HUES48 (cell line): Measurements from ENCODE around the gene GZF1.
A peak's percentile ranks its signal among the peaks of the same experiment; 100 is the strongest.

Experiments used
- H3K27ac ChIP-seq: one replicate; pipeline ENCODE4 v1.7.0; 2013; ENCODE audit warnings: low read depth, low read length, inconsistent platforms
- H3K27me3 ChIP-seq: 2 replicates; pipeline ENCODE4 v1.6.1; 2013; ENCODE audit warnings: mild to moderate bottlenecking, low read length; ENCODE audit not compliant: control insufficient read depth, insufficient read depth
- H3K36me3 ChIP-seq: 2 replicates; pipeline ENCODE4 v1.6.1; 2013; ENCODE audit warnings: low read length; ENCODE audit not compliant: control insufficient read depth, insufficient read depth
- H3K4me1 ChIP-seq: 2 replicates; pipeline ENCODE4 v1.6.1; 2013; ENCODE audit warnings: mild to moderate bottlenecking, low read length; ENCODE audit not compliant: control insufficient read depth, insufficient read depth
- H3K4me3 ChIP-seq: 2 replicates; pipeline ENCODE4 v1.5.1; 2013; ENCODE audit warnings: mild to moderate bottlenecking, low read depth, low read length
- H3K9ac ChIP-seq: 2 replicates; pipeline ENCODE4 v1.6.1; 2013; ENCODE audit warnings: mild to moderate bottlenecking, low read depth, low read length, moderate library complexity
- H3K9me3 ChIP-seq: 2 replicates; pipeline ENCODE4 v1.6.1; 2013; ENCODE audit warnings: low read length; ENCODE audit not compliant: control insufficient read depth, insufficient read depth

GZF1 gene

DNA sequence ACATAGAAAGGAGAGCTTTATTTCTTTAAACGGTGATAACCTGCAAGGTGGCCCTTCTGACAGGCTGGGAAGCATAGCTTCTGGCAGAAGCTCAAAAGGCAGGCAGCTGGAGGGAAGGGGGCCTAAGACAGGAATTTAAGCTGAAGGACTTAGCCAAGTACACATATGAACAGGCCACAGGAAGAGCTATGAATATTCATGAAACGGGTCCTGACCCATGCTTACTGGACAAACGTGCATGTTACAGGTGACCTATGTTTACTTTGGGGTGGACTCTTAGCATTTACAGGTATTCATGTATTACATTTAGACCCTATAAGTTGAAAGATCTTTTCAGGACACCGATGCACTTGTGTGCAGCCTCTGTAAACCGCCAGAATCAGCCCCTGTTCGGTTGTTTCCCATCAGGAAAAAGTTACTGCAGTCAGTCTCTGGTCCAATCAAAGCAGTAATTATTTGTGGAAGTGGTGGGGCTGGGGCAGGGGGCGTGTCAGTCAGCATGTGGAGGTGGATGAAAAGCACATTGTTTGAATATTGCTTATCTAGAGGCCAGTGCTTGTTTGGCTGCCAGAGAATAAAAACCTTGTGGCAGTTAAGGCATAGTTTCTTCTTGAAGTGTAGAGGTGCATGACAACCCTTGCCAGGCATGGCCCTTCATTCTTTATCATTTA, 2.9 kb upstream of the GZF1 start:
- Histone ChIP-seq H3K9ac (no peak overlapping the region), H3K4me1 (peaks cover 31% of the 10 kb centered on the region; the same call in 1 of the 2 replicates), H3K4me3 (peak overlapping the region; percentile 59; the same call in 1 of the 2 replicates), H3K9me3 (no peaks in the 10 kb centered on the region), H3K27me3 (no peaks in the 10 kb centered on the region), H3K36me3 (peaks cover 17% of the 10 kb centered on the region), H3K27ac (no peak overlapping the region)

DNA sequence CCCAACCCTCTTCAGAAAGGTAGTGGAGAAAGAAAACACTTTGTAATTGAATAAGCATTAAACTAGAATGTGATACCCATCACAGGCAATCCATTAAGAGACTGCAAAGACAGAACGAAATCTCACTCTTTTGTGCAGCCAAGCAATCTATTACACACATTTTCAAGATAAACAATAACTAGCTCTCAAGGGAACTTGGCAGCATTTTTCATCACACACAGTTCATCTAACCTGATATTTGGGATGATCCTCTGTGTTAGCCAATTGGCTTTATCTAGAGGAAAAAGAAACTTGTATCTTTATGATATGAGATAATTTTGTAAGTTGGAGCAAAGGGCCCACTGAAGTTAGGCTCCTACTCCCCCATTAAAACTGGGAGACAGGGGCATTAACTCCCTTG, 1.5 kb upstream of the GZF1 start:
- H3K36me3 ChIP-seq, result peaks cover 17% of the 10 kb centered on the region
- no peak overlapping the region for H3K9ac ChIP-seq
- H3K9me3 ChIP-seq, result no peaks in the 10 kb centered on the region
- H3K27me3 ChIP-seq, result no peaks in the 10 kb centered on the region
- no peak overlapping the region for H3K4me3 ChIP-seq
- peaks cover 31% of the 10 kb centered on the region; the same call in 1 of the 2 replicates for H3K4me1 ChIP-seq
- no peak overlapping the region for H3K27ac ChIP-seq

DNA sequence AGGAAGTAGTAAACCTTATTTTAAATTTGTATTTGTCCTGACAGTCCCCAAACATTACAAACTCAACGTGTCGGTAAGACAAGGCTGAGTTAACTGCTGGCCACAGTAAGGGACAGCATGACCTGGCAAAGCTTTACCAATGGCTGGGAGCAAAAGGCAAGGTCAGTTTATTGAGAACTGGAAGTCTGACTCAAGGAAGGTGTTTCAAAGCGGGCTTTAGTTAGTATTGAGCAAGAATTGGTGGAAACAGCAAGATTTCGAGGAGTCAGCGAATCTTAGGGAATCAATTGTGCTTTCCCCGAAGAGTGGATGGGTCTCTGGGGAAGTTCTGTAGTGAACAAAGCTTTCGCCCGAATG, 885 bp upstream of the GZF1 start:
- H3K9ac ChIP-seq, result peak overlapping the region; percentile 96
- H3K36me3 ChIP-seq, result peaks cover 18% of the 10 kb centered on the region
- peak overlapping the region; percentile 93 for H3K4me3 ChIP-seq
- no peaks in the 10 kb centered on the region for H3K27me3 ChIP-seq
- H3K9me3 ChIP-seq, result no peaks in the 10 kb centered on the region
- peak overlapping the region; percentile 97 for H3K27ac ChIP-seq
- peaks cover 27% of the 10 kb centered on the region; the same call in 1 of the 2 replicates for H3K4me1 ChIP-seq

DNA sequence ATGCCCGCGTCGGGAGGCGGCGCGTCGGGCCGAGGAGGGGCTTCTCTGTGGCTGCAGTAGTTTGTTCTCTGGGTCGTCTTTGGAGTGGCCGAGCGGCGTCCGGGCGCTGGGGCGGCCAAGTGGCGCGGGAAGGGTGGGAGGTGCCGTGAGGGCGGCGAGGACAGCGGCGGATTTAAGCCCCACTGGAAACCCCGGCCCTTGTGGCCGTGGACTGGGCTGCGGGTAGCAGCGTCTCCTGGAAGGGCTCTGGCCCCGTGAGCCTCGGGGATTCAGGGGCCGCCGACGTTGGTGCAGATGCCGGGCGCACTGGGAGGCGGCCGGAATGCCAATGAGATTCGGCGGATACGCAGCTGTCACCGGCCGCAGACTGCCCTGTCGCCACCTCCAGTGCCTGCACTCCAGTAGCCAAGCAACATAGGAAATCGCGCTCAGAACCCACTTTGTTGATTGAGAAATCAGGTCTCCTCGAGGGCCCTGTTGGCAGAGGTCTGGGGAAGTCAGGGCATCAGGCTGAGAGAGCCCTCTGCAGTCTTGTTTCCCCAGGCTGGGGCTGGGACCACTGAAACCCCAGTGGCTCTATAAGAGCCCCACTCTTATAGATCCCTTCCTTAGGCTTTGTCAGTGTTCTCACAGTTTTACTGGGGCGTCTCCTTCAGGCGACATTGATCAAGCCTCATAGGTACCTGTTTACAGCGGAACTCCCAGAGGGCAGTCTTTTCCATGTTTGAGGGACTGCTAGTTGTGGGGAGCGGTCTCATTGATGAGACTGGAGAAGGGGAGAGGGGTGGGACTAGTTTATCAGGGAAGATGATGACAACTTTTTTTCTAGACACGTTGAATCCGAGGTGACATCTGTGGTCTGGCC, 642 bp downstream of the GZF1 start:
- Histone ChIP-seq H3K36me3 (peaks cover 31% of the 10 kb centered on the region), H3K9me3 (no peaks in the 10 kb centered on the region), H3K4me3 (peak overlapping the region; percentile 80), H3K27ac (peak overlapping the region; percentile 80), H3K9ac (peak overlapping the region; percentile 52; the same call in 1 of the 2 replicates), H3K27me3 (no peaks in the 10 kb centered on the region), H3K4me1 (peaks cover 19% of the 10 kb centered on the region; the same call in 1 of the 2 replicates)

DNA sequence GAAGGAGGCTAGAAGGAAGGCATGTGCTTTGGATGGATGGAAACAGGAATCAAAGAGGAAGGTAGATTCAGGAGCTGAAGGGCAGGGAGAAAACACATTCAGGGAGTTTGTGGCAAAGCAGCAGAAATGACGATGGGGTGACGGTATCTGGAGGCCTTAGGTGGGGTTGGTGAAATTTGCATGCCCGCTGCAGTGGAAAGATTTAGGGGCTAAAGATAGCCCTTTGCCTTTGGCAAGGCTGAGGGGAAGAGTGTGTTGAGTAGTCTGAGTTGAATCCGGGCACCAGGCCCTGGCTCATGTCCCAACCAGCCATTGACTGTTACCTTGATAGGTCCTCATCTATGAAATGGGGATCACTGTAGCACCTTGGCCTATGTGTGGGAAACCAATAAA, 1.3 kb downstream of the GZF1 start:
- Histone ChIP-seq H3K36me3 (peaks cover 36% of the 10 kb centered on the region), H3K4me1 (peaks cover 19% of the 10 kb centered on the region; the same call in 1 of the 2 replicates), H3K4me3 (peak overlapping the region; percentile 80), H3K27me3 (no peaks in the 10 kb centered on the region), H3K9me3 (no peaks in the 10 kb centered on the region), H3K9ac (no peak overlapping the region), H3K27ac (no peak overlapping the region)

DNA sequence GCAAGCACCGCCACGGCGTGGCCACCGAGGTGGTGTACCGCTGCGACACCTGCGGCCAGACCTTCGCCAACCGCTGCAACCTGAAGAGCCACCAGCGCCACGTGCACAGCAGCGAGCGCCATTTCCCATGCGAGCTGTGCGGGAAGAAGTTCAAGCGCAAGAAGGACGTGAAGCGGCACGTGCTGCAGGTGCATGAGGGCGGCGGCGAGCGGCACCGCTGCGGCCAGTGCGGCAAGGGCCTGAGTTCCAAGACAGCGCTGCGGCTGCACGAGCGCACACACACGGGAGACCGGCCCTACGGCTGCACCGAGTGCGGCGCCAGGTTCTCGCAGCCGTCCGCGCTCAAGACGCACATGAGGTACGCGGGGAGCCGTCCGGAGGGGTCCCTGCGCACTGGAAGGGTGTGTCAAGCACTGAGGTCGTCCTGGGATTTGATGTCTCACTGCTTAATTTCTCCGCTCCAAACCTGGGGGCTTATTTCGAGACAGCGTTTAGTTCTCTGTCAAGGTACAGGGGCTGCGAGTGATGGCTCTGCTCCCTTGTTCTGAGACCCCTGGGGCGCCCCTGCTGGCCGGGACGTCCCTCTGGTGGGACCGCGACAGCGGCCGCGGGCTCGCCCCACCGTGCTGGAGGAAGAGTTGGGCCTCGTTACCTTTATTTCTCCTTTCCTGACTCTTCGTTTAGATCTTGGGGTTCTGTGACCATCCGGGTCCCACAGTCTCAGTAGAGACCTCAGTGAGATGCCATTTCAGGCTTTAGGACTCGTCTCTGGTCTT, 3.6 kb downstream of the GZF1 start:
- peaks cover 10% of the 10 kb centered on the region; the same call in 1 of the 2 replicates for H3K4me1 ChIP-seq
- no peak overlapping the region for H3K27ac ChIP-seq
- no peaks in the 10 kb centered on the region for H3K27me3 ChIP-seq
- peaks cover 60% of the 10 kb centered on the region for H3K36me3 ChIP-seq
- no peak overlapping the region for H3K4me3 ChIP-seq
- H3K9ac ChIP-seq, result no peak overlapping the region
- H3K9me3 ChIP-seq, result no peaks in the 10 kb centered on the region

DNA sequence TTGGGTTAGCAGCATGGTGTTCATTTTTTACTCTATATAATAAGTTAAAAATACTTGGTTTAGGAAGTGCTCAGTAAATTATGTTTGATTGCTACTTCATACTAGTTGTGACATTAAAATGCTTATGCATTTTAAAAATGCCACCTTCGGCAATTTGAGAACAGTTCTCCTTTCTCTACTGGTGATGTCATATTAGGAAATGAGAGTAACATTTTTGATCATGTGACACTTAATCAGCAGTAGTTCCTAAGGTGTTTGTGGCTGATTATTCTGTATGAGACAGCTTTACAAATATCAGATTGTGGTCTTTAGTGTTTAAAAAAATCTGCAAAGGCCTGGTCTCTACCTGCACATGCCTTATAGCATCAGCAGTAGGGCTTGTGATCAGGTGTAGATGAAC, 4.4 kb downstream of the GZF1 start:
- Histone ChIP-seq H3K27ac (no peak overlapping the region), H3K4me3 (no peak overlapping the region), H3K9me3 (no peaks in the 10 kb centered on the region), H3K4me1 (0 out of 2 replicates have a peak, but pooled peaks cover 5% of the 10 kb centered on the region), H3K9ac (no peak overlapping the region), H3K36me3 (peaks cover 68% of the 10 kb centered on the region), H3K27me3 (no peaks in the 10 kb centered on the region)

DNA sequence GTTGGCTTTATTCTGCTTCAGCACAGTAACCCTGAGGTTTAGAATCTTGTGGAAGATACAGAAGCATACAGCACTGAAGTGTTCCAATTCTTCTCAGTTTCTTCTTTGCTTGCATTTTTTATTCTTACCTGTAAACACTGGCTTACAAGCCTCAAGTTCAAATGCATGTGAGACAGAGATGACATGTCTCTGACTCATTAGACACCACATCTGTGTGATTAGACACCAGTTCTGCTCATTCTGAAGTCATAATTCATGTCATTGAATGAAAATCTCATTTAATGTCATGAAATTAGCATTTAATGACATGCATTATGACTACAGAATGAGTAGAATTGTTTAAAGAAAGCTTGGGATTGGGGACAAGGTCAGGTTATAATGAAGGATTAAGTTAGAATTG, 5.8 kb downstream of the GZF1 start:
- H3K27ac ChIP-seq, result no peak overlapping the region
- no peak overlapping the region for H3K9ac ChIP-seq
- no peak overlapping the region for H3K4me3 ChIP-seq

DNA sequence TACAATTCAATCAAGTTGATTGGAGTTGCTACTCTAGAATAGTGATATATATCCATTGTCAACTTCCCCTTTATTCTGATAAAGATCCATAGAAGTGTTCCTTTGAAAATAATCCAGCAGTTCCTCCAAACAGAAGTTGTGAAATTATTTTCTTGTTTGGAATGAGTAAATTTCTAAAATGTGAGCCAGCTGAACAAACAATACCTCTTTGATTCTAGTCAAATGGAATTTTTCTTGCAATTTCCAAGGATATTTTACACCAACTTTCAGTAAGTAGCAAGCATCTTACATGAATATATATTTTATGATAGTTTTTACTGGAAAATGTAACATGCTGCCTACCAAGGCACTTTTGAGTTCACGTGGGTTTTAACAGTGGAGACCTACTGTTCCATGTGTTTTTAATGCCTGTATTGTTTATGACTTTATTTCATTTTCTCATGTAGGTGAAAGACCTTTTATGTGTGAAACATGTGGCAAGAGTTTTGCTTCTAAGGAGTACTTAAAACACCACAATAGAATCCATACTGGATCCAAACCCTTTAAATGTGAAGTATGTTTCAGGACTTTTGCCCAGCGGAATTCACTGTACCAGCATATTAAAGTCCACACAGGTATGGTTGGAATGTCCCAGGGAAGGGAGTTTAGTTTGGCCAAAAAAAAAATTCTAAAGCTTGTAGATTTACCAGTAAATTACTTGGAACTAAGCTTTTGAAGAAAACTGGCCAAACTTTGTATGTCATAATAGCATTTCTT, 6.5 kb downstream of the GZF1 start:
- no peak overlapping the region for H3K9ac ChIP-seq
- peaks cover 89% of the 10 kb centered on the region for H3K36me3 ChIP-seq
- H3K4me1 ChIP-seq, result no peaks in the 10 kb centered on the region
- H3K27me3 ChIP-seq, result no peaks in the 10 kb centered on the region
- H3K9me3 ChIP-seq, result no peaks in the 10 kb centered on the region
- no peak overlapping the region for H3K27ac ChIP-seq
- H3K4me3 ChIP-seq, result no peak overlapping the region

More for the DNA sequence above, 5.8 kb downstream of the GZF1 start:
- no peaks in the 10 kb centered on the region for H3K27me3 ChIP-seq
- H3K36me3 ChIP-seq, result peaks cover 81% of the 10 kb centered on the region
- H3K4me1 ChIP-seq, result 0 out of 2 replicates have a peak, but pooled peaks cover 5% of the 10 kb centered on the region
- no peaks in the 10 kb centered on the region for H3K9me3 ChIP-seq

DNA sequence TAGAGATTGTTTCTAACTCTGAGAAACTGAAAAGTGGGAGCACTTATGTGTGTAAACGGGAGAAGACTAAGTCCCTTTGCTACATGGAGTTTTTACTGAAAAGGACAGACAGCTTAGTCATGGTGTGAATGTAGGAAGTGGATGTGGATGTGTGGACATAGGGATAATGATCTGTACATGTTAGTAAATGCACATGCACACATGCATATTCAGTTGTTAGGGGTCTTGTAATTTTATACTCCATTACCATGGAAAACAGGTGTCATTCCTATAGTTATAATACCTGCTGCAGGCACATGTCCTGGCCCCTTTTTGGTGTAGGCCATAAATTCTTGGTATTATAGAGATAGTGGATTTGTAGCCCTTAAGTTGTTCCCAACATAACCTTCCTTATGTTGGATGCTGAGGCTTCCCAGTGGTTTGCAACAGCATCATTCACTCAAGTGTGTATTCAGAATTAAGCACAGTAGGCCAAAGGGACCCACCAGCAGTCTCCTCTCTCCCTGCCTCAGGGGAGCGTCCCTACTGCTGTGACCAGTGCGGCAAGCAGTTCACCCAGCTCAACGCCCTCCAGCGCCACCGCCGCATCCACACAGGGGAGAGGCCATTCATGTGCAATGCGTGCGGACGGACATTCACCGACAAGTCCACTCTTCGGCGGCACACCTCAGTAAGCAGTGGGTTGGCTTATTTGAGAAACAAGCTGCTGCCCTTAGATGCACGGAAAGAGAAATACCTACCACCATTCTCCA, 7.3 kb downstream of the GZF1 start:
- no peak overlapping the region for H3K9ac ChIP-seq
- no peaks in the 10 kb centered on the region for H3K27me3 ChIP-seq
- no peak overlapping the region for H3K4me3 ChIP-seq
- no peak overlapping the region for H3K27ac ChIP-seq
- H3K4me1 ChIP-seq, result no peaks in the 10 kb centered on the region
- H3K36me3 ChIP-seq, result peaks cover 94% of the 10 kb centered on the region
- H3K9me3 ChIP-seq, result no peaks in the 10 kb centered on the region
